Stimulated activated CD4-positive, alpha-beta T cell treated with anti-CD3 and anti-CD28 coated beads, Interleukin-1b, Interleukin-23, amount 100 ng/mL, for 48 hours (primary cell): ENCODE measurements around the gene TMCO1.
"Not testable (repeated sequence)": the region's sequence is repeated elsewhere in the genome, so short reads cannot be mapped to it uniquely, and the experiment has no call there.

ENCODE experiments used
- DNase-seq: peaks from one replicate; pipeline ENCODE4 v3.0.0-alpha.2; 2020

The TMCO1 gene

DNA sequence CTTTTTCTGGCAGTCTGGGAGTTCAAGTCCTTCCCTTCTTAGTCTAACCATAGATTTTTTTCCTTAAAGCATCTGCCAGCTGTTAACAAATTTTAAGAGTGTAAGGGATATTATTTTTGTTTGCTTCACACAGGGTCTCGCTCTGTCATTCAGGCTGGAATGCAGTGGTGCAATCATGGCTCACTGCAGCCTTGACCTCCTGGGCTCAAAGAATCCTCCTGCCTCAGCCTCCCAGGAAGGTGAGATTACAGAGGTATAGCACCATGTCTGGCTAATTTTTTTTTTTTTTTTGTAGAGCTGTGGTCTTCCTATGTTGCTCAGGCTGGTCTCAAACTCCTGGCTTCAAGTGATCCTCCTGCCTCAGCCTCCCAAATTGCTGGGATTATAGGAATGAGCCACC is 23.8 kb downstream of the TMCO1 start:
- not testable (repeated sequence) for DNase-seq

GRCh38 chr1:165742194-165742593 is 26.5 kb downstream of the TMCO1 start:
- no peak for DNase-seq

DNA sequence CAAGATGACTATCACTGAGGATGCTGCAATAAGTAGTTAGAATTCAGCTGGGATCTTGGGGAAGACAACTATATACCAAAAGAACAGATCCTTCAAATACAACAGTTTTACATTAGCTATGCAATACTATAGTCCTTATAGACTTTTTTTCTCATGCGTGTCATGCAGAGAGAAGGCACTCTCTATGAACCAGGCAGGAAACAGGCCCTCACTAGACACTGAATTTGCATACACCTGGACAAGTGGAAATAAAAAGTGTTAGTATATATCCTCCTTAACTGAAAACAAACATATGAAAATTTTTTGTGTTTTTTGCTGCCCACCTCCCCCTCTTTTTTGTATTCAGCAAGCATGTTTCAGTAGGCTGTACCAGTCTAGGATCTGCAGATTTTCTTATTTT is 29.9 kb downstream of the TMCO1 start:
- DNase-seq = no peak

GRCh38 chr1:165737196-165737595 is 31.5 kb downstream of the TMCO1 start:
- no peak for DNase-seq

DNA sequence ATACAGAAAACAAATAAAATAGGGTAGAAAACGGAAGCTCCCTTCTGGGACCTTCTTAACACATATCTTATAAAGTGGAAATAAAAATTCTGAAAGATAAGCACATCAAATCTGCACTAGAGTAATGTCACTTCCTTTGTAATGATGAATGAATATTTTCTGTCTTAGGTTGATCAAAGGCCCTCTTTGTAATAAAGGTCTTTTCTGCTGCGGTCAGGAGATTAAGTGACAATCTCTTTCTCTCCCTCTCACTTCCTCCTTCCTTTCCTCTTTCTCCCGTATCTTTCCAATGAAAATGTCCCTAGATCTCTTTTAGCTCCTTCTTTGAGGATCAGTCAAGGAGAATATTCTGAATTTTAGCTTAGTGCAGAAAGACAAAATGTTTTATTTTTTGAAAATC is 33.8 kb downstream of the TMCO1 start:
- DNase-seq = no peak

DNA sequence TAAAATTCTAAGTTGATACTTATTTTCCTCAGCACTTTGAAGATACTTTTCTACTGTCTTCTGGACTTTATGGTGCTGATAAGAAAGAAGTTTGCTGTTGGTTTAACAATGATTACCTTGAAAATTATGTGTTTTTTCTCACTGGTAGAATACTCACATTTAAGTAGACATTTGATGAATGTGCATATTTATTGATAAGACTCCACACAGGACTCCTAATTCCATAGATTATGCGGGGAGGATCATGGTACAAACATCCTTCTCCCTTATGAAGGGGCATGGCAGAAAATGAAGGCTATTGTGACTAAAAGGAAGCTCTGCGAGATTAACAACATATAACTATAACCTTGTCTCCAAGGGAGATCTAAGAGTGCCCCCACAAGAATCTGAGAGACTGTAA is 41.8 kb downstream of the TMCO1 start:
- no peak for DNase-seq

GRCh38 chr1:165726169-165726568 is 42.5 kb downstream of the TMCO1 start:
- DNase-seq = no peak

DNA sequence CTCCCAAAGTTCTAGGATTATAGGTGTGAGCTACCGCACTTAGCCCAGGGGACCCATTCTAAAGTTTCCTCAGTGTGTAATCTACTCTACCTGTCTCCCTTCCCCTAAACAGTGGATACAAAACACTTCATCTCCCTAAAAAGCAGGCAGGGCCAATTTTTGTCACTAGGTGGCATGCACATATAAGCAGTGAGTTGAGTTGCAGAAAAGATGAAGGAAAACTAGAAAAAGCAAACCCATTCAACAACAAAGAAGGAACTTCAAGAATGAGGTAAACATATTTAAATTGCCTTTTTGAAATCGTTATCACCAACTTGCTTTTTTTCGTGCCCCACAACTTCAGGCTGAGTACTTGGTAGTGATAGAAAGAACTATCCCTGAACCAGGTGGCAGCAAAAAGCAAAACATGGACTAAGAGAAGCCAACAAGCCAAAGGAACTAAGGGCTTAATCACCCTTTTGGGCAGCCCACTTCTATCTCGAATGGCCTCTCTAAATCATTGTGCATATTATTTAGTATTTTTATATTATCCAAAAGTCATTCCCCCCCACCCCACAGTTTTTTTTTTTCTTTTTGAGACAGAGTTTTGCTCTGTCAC is 50.7 kb downstream of the TMCO1 start:
- DNase-seq = peak; percentile 10

- not testable (repeated sequence) for DNase-seq
Measured at GRCh38 chr1:165716265-165717051, 52.2 kb downstream of the TMCO1 start.

DNA sequence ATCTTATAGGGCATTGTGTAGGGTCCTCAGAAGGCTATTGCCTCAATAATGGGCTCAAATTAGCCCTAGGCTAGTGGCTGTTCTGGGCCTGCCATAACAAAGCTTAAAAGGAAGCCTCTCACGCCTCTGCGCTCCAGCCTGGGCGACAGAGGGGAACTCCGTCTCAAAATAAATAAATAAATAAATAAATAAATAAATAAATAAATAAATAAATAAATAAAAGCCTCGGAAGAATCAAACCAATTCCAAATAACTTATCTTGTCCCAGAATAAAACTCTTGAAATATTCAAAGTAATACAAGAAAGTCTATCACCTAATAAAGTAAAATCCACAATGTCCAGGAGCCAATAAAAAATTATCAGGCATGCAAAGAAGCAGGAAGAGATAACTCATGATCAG is 55.9 kb downstream of the TMCO1 start:
- DNase-seq = no peak

GRCh38 chr1:165707984-165708706 is 60.5 kb downstream of the TMCO1 start:
- DNase-seq = no peak

- DNase-seq = no peak
Measured at GRCh38 chr1:165703648-165704047, 65.0 kb downstream of the TMCO1 start.

GRCh38 chr1:165701922-165702321 is 66.7 kb downstream of the TMCO1 start:
- not testable (repeated sequence) for DNase-seq

GRCh38 chr1:165699577-165699976 is 69.1 kb downstream of the TMCO1 start:
- DNase-seq = no peak

DNA sequence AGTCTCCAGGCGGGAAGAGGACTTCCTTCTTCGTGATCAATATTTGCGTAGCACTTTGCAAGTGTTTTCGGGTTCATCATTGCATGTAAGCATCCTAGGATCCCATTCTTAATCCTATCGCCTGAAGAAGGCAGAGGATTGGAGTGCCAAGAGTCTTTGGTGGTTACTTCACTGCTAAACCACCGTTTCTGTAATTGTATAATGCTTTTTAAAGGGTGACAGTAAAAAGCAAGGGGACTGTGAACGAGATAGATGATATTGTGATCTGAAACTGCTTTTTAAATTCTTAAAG is 70.0 kb downstream of the TMCO1 start:
- no peak for DNase-seq

DNA sequence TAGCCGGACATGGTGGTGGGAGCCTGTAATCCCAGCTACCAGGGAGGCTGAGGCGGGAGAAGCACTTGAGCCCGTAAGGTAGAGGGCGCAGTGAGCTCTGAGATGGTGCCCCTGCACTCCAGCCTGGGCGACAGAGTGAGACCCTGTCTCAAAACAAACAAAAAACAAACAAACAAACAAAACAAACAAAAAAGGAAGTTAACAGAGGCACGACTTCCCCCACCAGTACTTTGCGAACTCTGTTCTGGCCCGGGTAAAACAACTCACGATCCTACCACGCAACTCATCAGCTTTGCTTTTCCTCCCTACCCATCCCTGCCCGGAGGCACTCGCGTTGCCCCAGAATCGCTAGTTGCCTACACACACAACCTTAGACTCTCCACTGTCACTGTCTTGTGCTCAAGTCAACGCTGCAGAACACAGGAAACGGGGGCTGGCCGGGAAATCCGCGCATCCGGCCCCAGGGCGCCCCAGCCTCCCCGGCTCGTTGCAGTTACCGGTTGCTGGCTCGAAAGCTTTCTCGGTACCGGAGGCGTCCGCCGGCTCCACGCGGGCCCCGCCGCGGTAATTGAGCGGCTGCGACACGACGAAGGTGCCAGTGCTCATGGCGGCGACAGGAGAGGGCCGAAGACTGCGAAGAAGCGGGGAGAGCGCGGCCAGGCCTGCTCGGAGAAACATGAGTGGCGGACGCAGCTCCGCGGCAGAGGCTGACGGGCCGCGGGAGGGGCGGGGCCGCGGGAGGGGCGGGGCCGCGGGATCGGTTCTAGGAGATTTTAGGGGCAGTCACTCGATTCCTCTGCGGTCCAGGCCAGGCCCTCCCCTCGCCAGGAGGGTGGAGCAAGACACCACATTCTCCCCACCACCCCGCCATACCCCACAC is 70.5 kb downstream of the TMCO1 start, which contains the start of gene ALDH9A1:
Gene ALDH9A1, minus strand, starts transcription at position 682 of the 880 bp plus-strand sequence. Its CDS starts 4 bp downstream, at position 678.
- peak; percentile 89 for DNase-seq

- DNase-seq = no peak
Measured at GRCh38 chr1:165697491-165697880, 71.2 kb downstream of the TMCO1 start.

DNA sequence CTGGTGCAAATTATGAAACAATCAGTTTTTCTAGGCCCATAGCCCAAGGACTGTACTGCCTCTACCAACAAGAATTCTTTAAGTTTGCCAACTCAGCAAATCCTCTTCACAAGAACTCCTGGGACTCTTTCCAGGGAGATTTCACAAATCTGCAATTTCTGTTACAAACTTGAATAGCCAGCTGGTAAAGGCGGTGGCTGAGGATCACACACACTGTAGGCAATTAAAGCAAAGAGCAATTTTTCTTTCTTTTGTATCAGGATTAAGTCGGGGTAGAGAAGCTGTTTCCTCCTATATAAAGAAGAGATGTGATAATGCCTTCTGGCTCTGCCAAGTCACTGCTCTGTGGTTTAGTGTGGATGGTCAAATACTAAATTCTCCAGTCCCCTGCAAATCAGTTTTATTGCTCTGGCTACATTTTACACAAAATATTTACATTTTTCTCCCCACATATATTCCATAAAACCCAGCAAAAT is 72.0 kb downstream of the TMCO1 start:
- no peak for DNase-seq

DNA sequence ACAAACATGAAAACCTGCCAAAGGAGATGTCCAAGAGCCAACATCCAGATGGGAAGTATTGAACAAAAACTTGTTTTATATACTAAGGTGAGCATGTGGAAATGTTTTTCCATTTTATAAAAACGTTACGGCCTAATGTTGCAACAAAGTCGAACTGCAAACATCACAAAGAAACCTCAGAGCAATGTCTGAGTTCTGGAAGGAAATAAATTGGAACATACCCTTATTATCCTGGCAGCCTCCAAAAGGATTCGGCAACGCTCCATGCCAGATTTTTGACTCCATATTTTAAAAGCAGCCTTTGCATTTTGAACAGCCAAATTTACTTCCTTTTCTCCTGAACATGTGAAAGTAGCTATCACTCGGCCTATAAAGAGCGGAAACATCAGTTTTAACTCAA is 73.6 kb downstream of the TMCO1 start:
- no peak for DNase-seq

GRCh38 chr1:165688046-165688445 is 80.6 kb downstream of the TMCO1 start:
- DNase-seq = no peak

DNA sequence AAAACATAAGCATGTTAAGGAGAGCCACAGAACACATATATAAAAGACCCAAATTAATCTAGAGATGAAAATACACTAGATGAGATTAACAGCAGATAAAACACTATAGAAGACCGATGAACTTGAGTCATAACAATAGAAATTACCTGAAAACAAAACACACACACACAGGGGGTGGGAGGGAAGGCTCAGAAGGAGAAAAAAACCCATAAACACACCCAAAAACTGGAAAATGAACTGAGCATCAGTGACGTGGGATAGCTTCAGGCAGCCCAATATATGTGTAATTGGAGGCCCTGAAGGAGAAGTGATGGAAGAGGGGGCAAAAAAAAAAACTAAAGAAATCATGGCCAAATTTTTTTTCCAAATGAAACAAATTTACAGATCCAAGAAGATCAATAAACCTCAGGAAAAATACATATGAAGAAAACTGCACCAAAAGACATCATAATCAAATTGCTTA is 81.7 kb downstream of the TMCO1 start:
- no peak for DNase-seq

DNA sequence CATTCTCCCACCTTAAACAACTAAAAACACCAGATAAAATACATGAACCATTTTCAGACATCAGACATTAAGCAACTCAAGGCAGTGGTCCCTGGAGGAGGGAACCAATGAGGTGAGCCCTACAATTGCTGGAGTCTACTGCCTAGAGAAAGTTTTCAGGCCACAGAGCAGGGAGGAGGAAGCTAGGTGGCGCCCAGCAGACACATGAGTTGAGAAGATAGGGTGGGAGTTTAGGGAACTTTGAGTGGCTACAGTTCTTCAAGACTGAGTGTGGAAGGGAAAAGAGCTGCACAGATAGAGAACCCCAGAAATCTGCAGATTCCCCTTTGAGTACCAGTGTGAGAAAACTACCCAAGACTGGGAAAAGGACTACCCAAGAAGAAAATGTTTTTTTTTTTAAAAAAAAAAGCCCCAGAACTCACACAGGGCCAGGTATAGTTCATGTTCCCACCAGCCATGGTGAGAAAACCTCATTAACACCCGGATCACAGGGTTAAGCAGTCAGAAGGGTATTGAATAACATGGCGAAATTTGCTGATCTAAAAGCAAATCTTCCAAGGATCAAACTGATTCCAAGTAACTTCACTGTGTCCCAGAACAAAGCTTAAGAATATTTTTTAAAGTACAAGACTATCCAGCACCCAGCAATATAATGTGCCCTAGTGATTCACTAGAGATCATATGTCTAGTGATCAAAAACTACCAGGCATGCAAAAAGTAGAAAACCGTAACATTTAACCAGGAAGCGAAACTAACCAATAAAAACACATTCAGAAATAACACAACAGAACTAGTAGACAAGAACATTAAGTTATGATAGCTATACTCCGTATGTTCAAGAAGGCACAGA is 82.3 kb downstream of the TMCO1 start:
- no peak for DNase-seq
